GM10847 (cell line): ENCODE data around the gene NME7.

Experiments used
- POLR2A ChIP-seq: IDR thresholded peaks from 2 replicates; pipeline ENCODE4 v1.6.1; 2011; ENCODE audit not compliant: insufficient read length; ENCODE audit errors: extremely low read depth

NME7 gene

DNA sequence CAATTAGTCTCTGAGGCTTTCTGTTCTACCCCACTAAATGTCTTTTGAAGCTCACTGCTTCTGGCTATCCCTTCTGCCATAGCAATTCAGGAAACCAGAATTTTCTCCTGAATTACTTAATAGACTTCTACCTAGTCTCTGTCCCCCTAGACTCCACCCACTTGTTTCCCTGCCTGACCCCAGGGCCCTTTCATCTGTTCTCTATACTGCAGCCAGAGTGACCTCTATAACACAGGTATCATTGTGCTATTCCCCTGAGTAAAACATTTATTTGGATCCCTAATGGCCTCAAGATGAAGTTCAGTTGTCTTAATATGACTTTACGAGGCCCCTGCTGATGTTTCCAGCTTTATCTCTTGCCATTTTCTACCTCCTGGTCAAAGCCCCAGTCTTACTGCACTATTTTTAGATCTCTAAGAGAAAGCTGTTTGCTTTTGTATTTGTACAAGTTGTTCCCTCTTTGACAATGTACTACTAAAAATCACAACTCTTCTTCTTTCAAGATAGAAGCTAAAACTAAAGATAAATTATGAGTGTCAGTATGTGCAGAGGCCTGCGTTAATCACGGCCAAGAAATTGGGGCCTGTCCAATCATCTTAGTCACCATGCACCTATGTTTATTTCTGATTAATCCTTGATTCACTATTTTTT lies 206.6 kb downstream of the NME7 start:
- no peak for TF ChIP-seq POLR2A

DNA sequence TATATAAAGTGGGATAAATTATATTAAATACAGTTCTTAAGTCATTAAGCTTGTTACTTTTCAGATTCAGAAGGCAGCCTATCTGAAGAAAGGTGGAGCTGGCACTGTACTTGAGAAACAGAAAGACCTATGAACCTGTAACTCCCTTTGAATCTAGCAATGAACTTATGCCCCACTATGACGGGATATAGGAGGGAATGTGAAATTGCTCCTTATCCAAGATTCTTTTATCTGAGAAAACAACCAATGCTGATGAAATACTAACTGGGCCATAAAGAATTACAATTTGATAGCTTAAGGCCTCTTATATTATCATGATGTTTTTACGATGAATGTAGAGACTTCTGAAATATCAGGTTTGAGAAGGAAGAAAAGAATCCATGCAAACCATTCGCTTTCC lies 211.0 kb downstream of the NME7 start:
- no peak for TF ChIP-seq POLR2A

DNA sequence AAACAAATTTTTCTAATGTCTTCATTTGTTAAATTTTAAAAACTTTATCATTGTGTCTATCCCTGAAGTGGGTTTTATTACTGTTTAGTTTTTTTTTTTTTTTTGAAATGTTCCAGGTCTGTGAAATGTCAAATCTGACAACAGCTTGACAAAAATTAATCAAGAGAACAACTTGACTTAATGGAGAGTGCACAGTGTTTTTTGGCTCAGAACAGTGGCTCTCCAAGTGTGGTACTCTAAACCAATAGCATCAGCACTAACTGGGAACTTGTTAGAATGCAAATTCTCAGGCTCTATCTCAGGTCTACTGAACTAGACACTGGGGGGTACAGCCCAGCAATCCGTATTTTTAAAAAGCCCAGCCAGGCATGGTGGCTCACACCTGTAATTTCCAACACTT lies 211.9 kb downstream of the NME7 start:
- TF ChIP-seq POLR2A: no peak

DNA sequence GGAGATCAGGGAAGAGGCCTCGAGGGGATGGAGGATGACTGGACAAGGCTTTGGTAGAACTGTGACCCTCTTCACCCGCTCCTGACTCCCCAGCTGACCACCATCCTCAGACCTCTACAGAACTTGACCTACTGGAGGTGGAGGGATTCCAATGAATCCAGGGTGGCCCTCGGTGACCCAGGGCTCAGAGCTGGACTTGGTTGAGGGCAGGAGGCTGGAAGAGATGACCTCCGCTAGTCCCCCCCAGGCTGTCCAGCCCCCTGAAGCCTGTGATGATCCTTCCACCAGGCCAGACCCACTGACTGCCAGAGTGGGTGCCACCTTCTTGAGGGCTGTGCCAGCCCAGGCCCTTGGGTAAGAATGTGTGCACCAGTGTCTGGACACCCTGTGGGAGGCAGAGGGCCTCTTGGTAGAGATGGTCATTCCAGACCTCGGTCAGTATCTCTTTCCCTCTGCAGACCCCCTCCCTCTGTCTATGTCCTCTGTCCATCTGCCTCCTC lies 216.2 kb downstream of the NME7 start:
- TF ChIP-seq POLR2A: no peak

DNA sequence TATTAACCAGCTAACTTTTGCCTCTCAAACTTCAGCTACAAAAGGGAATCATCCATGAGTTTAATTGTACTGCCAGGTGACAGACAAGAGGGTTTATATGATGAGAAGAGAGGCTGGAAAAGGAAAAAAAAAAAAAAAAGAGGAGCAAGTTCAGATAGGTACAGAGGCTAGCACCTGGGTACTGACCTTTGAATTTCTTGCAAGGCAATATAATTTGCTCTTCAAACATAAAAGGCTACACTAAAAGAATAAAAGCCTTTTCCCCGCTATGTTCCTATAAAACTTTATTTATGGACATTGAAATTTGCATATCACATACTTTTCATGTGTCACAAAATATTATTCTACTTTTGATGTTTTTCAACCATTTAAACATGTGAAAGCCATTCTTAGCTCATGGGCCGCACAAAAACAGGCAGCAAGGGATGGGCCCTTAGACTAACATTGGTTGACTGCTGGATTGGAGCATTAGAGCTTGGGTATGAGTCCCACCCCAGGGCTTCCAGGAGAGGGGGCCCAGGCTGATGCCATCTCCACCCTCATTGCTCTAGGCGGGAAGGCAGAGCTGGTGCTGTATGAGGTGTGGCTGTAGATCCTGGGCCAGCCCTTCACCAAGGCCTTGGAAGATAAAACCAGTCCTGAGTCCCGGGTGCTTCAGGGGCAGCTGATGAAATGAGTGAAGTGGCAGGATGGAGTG lies 216.8 kb downstream of the NME7 start:
- no peak for TF ChIP-seq POLR2A

DNA sequence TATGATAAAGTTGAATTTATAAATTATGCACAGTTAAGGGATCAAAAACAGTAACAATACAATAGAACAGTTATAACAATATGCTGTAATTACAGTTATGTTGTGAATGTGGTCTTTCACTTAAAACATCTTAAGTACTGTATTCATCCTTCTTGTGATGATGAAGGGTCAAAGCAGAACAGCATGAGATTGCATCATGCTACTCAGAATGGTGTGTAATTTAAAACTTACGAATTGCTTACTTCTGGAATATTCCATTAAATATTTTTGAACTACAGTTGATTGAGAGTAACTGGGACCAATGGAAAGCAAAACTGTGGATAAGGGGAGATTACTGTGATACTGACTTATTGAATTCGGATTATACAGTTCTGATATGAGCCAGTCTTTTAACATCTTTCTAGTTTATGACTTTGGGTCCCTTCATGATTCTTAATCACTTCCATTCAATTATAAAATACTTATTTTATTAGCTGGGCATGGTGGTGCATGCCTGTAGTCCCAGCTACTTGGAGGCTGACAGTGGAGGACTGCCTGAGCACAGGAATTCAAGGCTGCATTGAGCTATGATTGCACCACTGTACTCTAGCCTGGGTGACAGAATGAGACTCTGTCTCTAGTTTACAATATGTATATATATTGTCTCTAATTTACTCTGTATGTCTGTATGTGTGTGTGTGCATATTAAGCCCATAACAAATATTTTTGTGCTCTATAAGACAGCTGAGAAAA lies 217.9 kb downstream of the NME7 start:
- TF ChIP-seq POLR2A: no peak

DNA sequence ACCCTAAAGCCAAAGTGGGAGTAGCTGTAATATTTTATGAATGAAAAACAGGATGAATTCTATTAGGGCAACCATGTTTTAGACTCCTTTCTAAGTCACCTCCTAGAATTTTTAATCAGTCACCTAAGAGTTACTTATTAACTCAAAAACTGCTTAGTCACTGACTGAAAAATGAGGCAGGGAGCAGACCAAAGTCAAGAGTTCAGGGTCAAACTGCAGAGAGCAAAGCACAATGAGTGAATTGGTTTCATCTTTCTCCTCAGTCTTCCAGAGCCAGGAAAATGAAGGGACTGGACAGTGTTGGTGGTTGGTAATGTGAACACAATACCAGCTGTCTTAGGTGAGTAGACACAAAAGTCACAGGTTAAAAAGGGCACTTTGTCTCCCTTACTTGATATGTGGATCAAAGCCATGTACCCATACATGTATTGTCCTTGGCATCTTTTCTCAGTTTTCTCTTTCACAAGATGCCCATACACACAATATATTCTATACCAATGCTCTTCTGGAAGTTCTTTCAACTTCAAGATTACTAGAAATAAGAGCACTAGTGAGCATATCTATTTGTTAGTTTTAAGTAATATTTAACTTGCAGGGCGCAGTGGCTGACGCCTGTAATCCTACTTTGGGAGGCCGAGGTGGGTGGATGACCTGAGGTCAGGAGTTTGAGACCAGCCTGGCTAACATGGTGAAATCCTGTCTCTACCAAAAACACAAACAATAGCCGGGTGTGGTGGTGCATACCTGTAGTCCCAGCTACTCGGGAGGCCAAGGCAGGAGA lies 218.9 kb downstream of the NME7 start:
- TF ChIP-seq POLR2A: no peak

DNA sequence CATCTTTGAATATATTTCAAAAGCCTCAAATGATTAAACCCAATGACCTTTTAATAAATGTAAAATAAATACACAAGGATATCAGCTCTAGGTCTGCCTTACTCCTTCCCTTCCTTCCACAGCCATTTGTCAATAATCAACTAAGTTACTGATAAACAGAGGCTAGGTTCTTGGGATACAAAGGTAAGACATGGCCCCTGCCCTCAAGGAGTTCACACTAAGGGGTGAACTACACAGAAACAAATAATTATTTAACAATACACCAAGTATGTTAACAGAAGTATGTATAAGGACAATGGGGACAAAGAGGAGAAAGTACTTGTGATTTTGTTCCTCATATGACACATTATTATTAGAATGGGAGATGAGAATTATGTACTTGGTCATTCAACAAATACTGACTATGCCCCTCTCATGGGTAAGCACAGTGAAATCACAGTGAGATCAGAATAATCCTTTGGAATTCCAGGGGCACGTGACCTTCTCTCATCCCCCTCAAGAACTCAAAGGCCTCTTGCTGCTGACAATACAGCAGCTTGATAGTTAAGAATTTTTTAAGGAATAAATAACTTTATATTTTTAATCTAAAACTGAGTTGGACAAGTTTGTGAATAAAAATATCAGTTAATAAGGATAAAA lies 220.9 kb downstream of the NME7 start:
- TF ChIP-seq POLR2A: no peak

DNA sequence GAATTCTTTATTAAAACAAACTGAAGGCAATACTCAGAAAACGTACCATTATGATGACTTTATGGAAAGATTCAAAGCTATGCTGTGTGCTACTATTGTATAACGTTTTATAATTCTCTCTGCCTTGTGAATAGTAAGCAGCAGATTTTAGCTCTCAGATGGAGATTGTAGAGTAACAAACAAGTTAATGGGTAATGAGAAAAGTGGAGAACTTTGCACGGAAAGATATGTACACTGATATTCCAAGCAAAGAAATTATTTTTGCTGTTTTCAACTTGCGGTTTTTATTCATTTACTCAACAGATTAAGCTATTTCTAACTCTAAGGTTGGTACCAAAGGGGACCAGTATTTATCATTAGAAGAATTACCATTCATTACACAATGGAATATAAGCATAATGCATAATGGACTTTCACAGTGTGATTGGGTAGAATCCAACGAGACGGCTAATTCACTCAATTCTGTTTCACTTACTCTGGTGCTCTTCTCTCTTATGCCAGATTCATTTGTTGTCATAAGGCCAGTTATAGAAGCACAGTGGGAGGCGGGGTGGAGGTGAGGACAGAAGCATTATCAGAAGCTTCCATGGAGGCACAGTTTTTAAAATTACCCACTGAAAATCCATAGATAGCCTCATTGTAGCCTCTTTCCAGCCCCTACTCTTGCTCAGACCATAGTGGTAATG lies 222.5 kb downstream of the NME7 start:
- TF ChIP-seq POLR2A: no peak

DNA sequence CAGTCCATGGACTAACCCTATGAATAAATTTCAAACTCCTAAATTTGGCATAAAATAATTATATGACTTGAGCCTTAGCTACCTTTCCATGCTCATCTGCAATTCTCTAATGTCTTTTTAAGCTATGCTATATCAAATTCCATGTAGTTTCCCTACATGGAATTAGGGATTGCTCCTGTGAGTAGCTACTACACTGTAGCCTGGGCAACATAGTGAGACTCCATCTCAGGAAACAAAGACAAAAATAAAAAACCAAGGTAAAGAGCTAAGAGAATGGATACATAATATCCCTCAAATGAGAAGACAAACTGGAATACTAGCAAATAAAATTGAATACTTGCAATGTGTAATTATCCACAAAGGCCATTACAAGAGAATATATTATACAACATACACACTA lies 223.6 kb downstream of the NME7 start:
- no peak for TF ChIP-seq POLR2A

DNA sequence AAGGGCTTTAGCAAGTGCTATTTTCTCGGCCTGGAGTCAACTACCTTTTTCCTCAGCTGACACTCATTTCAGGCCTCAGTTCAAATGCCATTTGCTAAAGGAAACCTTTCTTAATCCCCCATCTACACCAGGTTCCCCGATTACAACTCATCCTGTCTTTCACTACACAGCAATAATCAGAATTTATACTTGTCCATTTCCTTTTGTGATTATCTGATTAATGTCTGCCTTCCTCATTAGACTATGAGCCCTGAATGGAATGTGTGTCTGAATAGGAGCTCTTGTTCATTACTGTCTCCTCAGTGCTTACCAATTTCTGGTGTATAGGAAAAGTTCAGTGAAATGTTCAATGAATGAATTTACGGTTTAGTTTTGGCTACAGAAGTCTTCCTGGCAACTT lies 224.3 kb downstream of the NME7 start:
- TF ChIP-seq POLR2A: no peak

DNA sequence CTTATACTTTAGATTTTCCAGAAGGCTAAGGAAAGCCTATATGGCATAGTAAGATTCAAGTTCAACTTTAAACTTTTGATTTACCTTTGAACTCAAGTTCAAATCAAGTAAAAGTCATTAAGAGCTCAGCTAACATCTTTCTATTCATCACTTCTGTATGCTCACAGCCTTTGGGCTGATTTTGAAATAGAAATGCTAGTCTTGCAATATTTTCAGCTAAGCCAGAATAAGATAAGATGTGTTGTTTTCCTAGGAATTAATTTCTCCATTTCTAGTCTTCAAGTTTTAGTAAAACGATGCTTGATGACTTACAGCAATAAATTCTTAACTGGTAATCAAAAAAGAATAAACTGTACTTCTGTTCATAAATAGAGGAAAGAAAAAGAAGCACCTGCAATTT lies 225.5 kb downstream of the NME7 start:
- TF ChIP-seq POLR2A: no peak

DNA sequence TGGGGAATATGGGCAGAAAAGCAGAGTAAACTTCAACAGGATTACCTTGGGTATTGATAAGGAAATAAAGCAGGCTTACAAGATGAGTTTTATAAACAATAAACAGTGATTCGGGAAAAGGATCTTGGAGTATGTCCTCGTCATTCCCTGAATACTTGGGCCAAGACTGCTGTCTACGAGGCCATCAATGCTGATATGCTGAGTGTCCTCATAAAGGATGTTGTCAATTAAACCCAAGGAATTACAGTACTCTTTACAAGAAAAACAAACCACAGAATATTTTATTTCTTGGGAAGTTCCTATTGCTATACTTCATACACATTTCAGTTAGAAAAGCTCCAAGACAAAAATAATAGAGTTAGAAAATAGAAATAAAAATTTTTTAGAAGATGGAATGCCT lies 226.2 kb downstream of the NME7 start:
- TF ChIP-seq POLR2A: no peak
